SK-N-SH treated with all-trans-retinoic acid at 6 μM for 48 hours (cell line): ENCODE data around the gene CFAP74.

ENCODE experiments used
- ATAC-seq: fragments of 200-7000 bp; cut with Tn5 transposase; 3 replicates; pipeline ENCODE4 v1.9.1; 2020; ENCODE audit warnings: mild to moderate bottlenecking, moderate library complexity
- ARNTL ChIP-seq: fragments of 450-650 bp; formaldehyde crosslinking; IDR thresholded peaks from 2 replicates; pipeline ENCODE4 v1.5.0; 2020; ENCODE audit warnings: low read depth, mild to moderate bottlenecking, moderate library complexity, borderline replicate concordance
- BACH2 ChIP-seq: fragments of 250-450 bp; sonication (Bioruptor Pico); IDR thresholded peaks from 2 replicates; pipeline ENCODE4 v1.9.0; 2021; ENCODE audit warnings: mild to moderate bottlenecking, borderline replicate concordance
- CSDC2 ChIP-seq: fragments of 250-450 bp; sonication (Bioruptor Pico); IDR thresholded peaks from 2 replicates; pipeline ENCODE4 v1.5.0; 2020; ENCODE audit warnings: mild to moderate bottlenecking, moderate library complexity
- ESRRG ChIP-seq: fragments of 250-450 bp; sonication (Bioruptor Pico); IDR thresholded peaks from 2 replicates; pipeline ENCODE4 v1.6.1; 2021; ENCODE audit warnings: mild to moderate bottlenecking
- GLIS3 ChIP-seq: fragments of 250-450 bp; sonication (Bioruptor Pico); IDR thresholded peaks from 2 replicates; pipeline ENCODE4 v1.5.0; 2020; ENCODE audit warnings: mild to moderate bottlenecking, moderate library complexity
- ISL1 ChIP-seq: fragments of 250-450 bp; sonication (Bioruptor Pico); IDR thresholded peaks from 2 replicates; pipeline ENCODE4 v2.1.2; 2022; ENCODE audit warnings: mild to moderate bottlenecking, moderate library complexity
- OSR1 ChIP-seq: fragments of 250-450 bp; sonication (Bioruptor Pico); IDR thresholded peaks from 2 replicates; pipeline ENCODE4 v1.8.0; 2022; ENCODE audit warnings: moderate library complexity, mild to moderate bottlenecking, inconsistent platforms
- PATZ1 ChIP-seq: fragments of 250-450 bp; sonication (Bioruptor Pico); IDR thresholded peaks from 2 replicates; pipeline ENCODE4 v1.8.0; 2020; ENCODE audit warnings: mild to moderate bottlenecking, moderate library complexity, borderline replicate concordance
- POU6F1 ChIP-seq: fragments of 250-450 bp; sonication (Bioruptor Pico); IDR thresholded peaks from 2 replicates; pipeline ENCODE4 v1.8.0; 2021; ENCODE audit warnings: low read depth, mild to moderate bottlenecking, moderate library complexity, borderline replicate concordance
- PPARA ChIP-seq: fragments of 250-450 bp; sonication (Bioruptor Pico); IDR thresholded peaks from 2 replicates; pipeline ENCODE4 v1.5.0; 2020; ENCODE audit warnings: mild to moderate bottlenecking, borderline replicate concordance
- SNAI2 ChIP-seq: fragments of 250-450 bp; sonication (Bioruptor Pico); IDR thresholded peaks from 2 replicates; pipeline ENCODE4 v1.5.0; 2020; ENCODE audit warnings: mild to moderate bottlenecking, moderate library complexity
- TCF4 ChIP-seq: fragments of 250-450 bp; sonication (Bioruptor Pico); IDR thresholded peaks from 2 replicates; pipeline ENCODE4 v1.8.0; 2021; ENCODE audit warnings: mild to moderate bottlenecking, moderate library complexity, borderline replicate concordance
- TOX ChIP-seq: fragments of 250-450 bp; sonication (Bioruptor Pico); IDR thresholded peaks from 2 replicates; pipeline ENCODE4 v1.8.0; 2021; ENCODE audit warnings: mild to moderate bottlenecking, moderate library complexity, borderline replicate concordance
- ZC3H10 ChIP-seq: fragments of 250-450 bp; sonication (Bioruptor Pico); IDR thresholded peaks from 2 replicates; pipeline ENCODE4 v1.5.1; 2021; ENCODE audit warnings: mild to moderate bottlenecking, moderate library complexity
- ZFP3 ChIP-seq: fragments of 250-450 bp; sonication (Bioruptor Pico); IDR thresholded peaks from 2 replicates; pipeline ENCODE4 v1.5.0; 2020; ENCODE audit warnings: mild to moderate bottlenecking, moderate library complexity
- ZNF565 ChIP-seq: fragments of 450-650 bp; formaldehyde crosslinking; conservative IDR thresholded peaks from 2 replicates; pipeline ENCODE4 v1.5.0; 2020; ENCODE audit warnings: low read depth, mild to moderate bottlenecking, moderate library complexity
- ZNF70 ChIP-seq: fragments of 450-650 bp; formaldehyde crosslinking; IDR thresholded peaks from 2 replicates; pipeline ENCODE4 v1.5.0; 2020; ENCODE audit warnings: mild to moderate bottlenecking, moderate library complexity
- ZNF8 ChIP-seq: fragments of 450-650 bp; formaldehyde crosslinking; IDR thresholded peaks from 2 replicates; pipeline ENCODE4 v1.5.0; 2020; ENCODE audit warnings: mild to moderate bottlenecking, moderate library complexity
- TF ChIP-seq, protein P1 (sequence below): fragments of 250-450 bp; sonication (Bioruptor Pico); IDR thresholded peaks from 2 replicates; pipeline ENCODE4 v1.5.0; 2020; ENCODE audit warnings: mild to moderate bottlenecking, moderate library complexity
- TF ChIP-seq, protein P2 (sequence below): fragments of 250-450 bp; sonication (Bioruptor Pico); IDR thresholded peaks from 2 replicates; pipeline ENCODE4 v1.5.1; 2020; ENCODE audit warnings: low read depth, mild to moderate bottlenecking, moderate library complexity
- TF ChIP-seq, protein P3 (sequence below): fragments of 250-450 bp; sonication (Bioruptor Pico); IDR thresholded peaks from 2 replicates; pipeline ENCODE4 v1.5.1; 2021; ENCODE audit warnings: mild to moderate bottlenecking, moderate library complexity

Gene CFAP74

DNA sequence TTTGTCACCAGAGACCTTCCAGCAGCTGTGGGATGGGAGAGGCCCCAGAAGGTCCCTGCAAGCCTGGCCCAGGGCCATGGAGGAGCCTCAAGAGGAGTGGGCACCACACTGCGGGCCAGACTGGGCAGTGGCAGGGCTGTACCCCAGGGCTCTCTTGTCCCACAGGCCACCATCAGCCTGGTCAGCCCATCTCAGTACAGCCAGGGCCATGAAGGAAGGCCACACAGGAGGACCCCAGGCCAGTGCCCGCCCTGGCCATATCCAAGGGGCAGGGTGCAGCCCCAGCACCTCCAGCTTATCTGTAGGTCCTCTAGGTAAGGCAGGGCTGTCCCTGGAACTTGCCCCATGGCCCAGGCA is 109.6 kb downstream of the CFAP74 start:
- no peak for TF ChIP-seq SNAI2 (CRISPR knock-in tag)
- TF ChIP-seq ZFP3 (CRISPR knock-in tag), result no peak
- no peak for TF ChIP-seq ZNF70
- no peak for TF ChIP-seq ZC3H10 (CRISPR knock-in tag)
- TF ChIP-seq TOX, result no peak
- TF ChIP-seq ARNTL (CRISPR knock-in tag), result no peak
- TF ChIP-seq, protein P1, sequence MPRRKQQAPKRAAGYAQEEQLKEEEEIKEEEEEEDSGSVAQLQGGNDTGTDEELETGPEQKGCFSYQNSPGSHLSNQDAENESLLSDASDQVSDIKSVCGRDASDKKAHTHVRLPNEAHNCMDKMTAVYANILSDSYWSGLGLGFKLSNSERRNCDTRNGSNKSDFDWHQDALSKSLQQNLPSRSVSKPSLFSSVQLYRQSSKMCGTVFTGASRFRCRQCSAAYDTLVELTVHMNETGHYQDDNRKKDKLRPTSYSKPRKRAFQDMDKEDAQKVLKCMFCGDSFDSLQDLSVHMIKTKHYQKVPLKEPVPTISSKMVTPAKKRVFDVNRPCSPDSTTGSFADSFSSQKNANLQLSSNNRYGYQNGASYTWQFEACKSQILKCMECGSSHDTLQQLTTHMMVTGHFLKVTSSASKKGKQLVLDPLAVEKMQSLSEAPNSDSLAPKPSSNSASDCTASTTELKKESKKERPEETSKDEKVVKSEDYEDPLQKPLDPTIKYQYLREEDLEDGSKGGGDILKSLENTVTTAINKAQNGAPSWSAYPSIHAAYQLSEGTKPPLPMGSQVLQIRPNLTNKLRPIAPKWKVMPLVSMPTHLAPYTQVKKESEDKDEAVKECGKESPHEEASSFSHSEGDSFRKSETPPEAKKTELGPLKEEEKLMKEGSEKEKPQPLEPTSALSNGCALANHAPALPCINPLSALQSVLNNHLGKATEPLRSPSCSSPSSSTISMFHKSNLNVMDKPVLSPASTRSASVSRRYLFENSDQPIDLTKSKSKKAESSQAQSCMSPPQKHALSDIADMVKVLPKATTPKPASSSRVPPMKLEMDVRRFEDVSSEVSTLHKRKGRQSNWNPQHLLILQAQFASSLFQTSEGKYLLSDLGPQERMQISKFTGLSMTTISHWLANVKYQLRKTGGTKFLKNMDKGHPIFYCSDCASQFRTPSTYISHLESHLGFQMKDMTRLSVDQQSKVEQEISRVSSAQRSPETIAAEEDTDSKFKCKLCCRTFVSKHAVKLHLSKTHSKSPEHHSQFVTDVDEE (CRISPR knock-in tag), result no peak
- no peak for TF ChIP-seq OSR1
- TF ChIP-seq BACH2 (CRISPR knock-in tag), result no peak
- no peak for TF ChIP-seq ZNF8 (CRISPR knock-in tag)
- TF ChIP-seq, protein P2, sequence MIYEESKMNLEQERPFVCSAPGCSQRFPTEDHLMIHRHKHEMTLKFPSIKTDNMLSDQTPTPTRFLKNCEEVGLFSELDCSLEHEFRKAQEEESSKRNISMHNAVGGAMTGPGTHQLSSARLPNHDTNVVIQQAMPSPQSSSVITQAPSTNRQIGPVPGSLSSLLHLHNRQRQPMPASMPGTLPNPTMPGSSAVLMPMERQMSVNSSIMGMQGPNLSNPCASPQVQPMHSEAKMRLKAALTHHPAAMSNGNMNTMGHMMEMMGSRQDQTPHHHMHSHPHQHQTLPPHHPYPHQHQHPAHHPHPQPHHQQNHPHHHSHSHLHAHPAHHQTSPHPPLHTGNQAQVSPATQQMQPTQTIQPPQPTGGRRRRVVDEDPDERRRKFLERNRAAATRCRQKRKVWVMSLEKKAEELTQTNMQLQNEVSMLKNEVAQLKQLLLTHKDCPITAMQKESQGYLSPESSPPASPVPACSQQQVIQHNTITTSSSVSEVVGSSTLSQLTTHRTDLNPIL (CRISPR knock-in tag), result no peak
- no peak for TF ChIP-seq GLIS3 (CRISPR knock-in tag)
- TF ChIP-seq ZNF565, result no peak
- TF ChIP-seq CSDC2, result no peak
- no peak for TF ChIP-seq TCF4 (CRISPR knock-in tag)
- TF ChIP-seq ESRRG (CRISPR knock-in tag), result no peak
- ATAC-seq, result no peak

- no peak for ATAC-seq
- no peak for TF ChIP-seq BACH2 (CRISPR knock-in tag)
- TF ChIP-seq, protein P1 (CRISPR knock-in tag), result no peak
- TF ChIP-seq, protein P3, sequence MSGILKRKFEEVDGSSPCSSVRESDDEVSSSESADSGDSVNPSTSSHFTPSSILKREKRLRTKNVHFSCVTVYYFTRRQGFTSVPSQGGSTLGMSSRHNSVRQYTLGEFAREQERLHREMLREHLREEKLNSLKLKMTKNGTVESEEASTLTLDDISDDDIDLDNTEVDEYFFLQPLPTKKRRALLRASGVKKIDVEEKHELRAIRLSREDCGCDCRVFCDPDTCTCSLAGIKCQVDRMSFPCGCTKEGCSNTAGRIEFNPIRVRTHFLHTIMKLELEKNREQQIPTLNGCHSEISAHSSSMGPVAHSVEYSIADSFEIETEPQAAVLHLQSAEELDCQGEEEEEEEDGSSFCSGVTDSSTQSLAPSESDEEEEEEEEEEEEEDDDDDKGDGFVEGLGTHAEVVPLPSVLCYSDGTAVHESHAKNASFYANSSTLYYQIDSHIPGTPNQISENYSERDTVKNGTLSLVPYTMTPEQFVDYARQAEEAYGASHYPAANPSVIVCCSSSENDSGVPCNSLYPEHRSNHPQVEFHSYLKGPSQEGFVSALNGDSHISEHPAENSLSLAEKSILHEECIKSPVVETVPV (CRISPR knock-in tag), result no peak
- no peak for TF ChIP-seq GLIS3 (CRISPR knock-in tag)
- no peak for TF ChIP-seq ZNF70
- no peak for TF ChIP-seq POU6F1
- TF ChIP-seq PATZ1 (CRISPR knock-in tag), result no peak
- TF ChIP-seq ZC3H10 (CRISPR knock-in tag), result no peak
- no peak for TF ChIP-seq ZFP3 (CRISPR knock-in tag)
- TF ChIP-seq SNAI2 (CRISPR knock-in tag), result no peak
- TF ChIP-seq PPARA (CRISPR knock-in tag), result no peak
- TF ChIP-seq TCF4 (CRISPR knock-in tag), result no peak
- TF ChIP-seq ISL1, result no peak
Measured at GRCh38 chr1:1893291-1893985, 110.1 kb downstream of the CFAP74 start.
